AG04449 (cell line): ENCODE data around the gene CPNE2.

Source experiments
- CTCF ChIA-PET: fragments of 350-600 bp; formaldehyde crosslinking; extraction: SDS; loops from one replicate; lab custom pipeline; 2021; ENCODE audit warnings: antibody characterized with exemption; lab: Yijun Ruan, JAX
- POLR2A ChIA-PET: fragments of 400-600, 350-600 bp; formaldehyde crosslinking; extraction: SDS; loops from one replicate; lab custom pipeline; 2020; ENCODE audit warnings: antibody characterized with exemption, inconsistent platforms; lab: Yijun Ruan, JAX
- DNase-seq: peaks from one replicate; pipeline ENCODE4 v3.0.0-alpha.2; 2010; ENCODE audit warnings: low read depth, low spot score
- H3K4me3 ChIP-seq: 2 replicates; pipeline ENCODE4 v1.5.1; 2011; ENCODE audit warnings: low read depth, mild to moderate bottlenecking, control low read depth, low read length
- TF ChIP-seq, protein P1 (sequence below): IDR thresholded peaks from one replicate; pipeline ENCODE4 v1.5.1; 2011; ENCODE audit warnings: mild to moderate bottlenecking, moderate library complexity, low read length, control low read depth, inconsistent platforms; ENCODE audit not compliant: insufficient read depth; ENCODE audit errors: missing control alignments

Gene CPNE2

GRCh38 chr16:57169327-57169726, 76.9 kb downstream of the CPNE2 start:
- no peak overlapping the region for H3K4me3 ChIP-seq
- ChIA-PET POLR2A (no interaction called here), CTCF (interaction anchor here (1.1 to 13.6 kb wide), 8 partner anchors 9 to 302 kb away, joined by 4 to 197 read pairs (median 6); partner anchors contain the start of genes CPNE2, PSME3IP1 and RSPRY1)
- DNase-seq = no peak
- TF ChIP-seq, protein P1, sequence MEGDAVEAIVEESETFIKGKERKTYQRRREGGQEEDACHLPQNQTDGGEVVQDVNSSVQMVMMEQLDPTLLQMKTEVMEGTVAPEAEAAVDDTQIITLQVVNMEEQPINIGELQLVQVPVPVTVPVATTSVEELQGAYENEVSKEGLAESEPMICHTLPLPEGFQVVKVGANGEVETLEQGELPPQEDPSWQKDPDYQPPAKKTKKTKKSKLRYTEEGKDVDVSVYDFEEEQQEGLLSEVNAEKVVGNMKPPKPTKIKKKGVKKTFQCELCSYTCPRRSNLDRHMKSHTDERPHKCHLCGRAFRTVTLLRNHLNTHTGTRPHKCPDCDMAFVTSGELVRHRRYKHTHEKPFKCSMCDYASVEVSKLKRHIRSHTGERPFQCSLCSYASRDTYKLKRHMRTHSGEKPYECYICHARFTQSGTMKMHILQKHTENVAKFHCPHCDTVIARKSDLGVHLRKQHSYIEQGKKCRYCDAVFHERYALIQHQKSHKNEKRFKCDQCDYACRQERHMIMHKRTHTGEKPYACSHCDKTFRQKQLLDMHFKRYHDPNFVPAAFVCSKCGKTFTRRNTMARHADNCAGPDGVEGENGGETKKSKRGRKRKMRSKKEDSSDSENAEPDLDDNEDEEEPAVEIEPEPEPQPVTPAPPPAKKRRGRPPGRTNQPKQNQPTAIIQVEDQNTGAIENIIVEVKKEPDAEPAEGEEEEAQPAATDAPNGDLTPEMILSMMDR = no peak

GRCh38 chr16:57172721-57173290, 80.4 kb downstream of the CPNE2 start:
- H3K4me3 ChIP-seq = no peak overlapping the region
- ChIA-PET POLR2A (no interaction called here), CTCF (interaction anchor here (1.2 to 13.6 kb wide), 3 partner anchors 10 to 246 kb away, joined by 4 to 197 read pairs (median 4); no protein-coding TSS in a partner anchor)
- TF ChIP-seq, protein P1 = no peak
- no peak for DNase-seq

- H3K4me3 ChIP-seq = no peak overlapping the region
- no peak for DNase-seq
- ChIA-PET POLR2A (no interaction called here), CTCF (interaction anchor here (1.3 to 13.6 kb wide), 3 partner anchors 24 to 93 kb away, joined by 3 to 197 read pairs (median 9); partner anchors contain the start of gene CPNE2)
- TF ChIP-seq, protein P1 = no peak
Measured at GRCh38 chr16:57175896-57176295, 83.5 kb downstream of the CPNE2 start.

- TF ChIP-seq, protein P1 = no peak
- DNase-seq = no peak
- ChIA-PET CTCF (interaction anchor here (1.3 to 8.6 kb wide), 2 partner anchors 9 to 95 kb away, joined by 4 to 43 read pairs; no protein-coding TSS in a partner anchor), POLR2A (no interaction called here)
- no peak overlapping the region for H3K4me3 ChIP-seq
Measured at GRCh38 chr16:57178196-57178595, 85.8 kb downstream of the CPNE2 start.

DNA sequence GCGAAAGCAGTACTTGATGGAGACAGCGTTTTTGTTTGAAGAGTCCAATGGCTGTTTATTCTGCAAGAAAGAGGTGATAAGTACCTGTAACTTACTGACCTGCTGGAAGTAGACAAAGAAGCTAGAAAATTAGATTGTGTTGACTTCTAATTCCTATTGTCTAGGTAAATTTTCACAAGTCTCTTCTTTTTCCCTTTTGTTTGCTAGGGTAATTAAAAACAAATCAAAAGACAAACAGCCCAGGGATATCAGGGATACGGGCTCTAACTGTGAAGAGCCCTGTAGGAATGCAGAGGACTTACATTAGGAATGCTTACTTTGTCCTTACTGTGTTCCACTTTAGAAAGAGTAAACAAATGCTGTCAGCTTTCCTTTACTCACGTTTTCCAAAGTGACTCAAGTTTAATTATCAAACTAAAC, 86.4 kb downstream of the CPNE2 start:
- no peak overlapping the region for H3K4me3 ChIP-seq
- TF ChIP-seq, protein P1 = no peak
- ChIA-PET POLR2A (no interaction called here), CTCF (interaction anchor here (1.3 to 8.6 kb wide), 2 partner anchors 10 to 95 kb away, joined by 4 to 43 read pairs; no protein-coding TSS in a partner anchor)
- no peak for DNase-seq

GRCh38 chr16:57179215-57179828, 86.9 kb downstream of the CPNE2 start:
- no peak for DNase-seq
- TF ChIP-seq, protein P1 = no peak
- ChIA-PET POLR2A (no interaction called here), CTCF (interaction anchor here (0.9 to 8.6 kb wide), 7 partner anchors 10 to 239 kb away, joined by 3 to 43 read pairs (median 4); partner anchors contain the start of gene CPNE2)
- no peak overlapping the region for H3K4me3 ChIP-seq
